ENCODE results near the gene MRGPRX4. TPM values are rescaled to one million over a fixed set of nuclear protein-coding genes. Genes with fewer than 3 reads are reported as not detected.
"Not testable (repeated sequence)": the region's sequence is repeated elsewhere in the genome, so short reads cannot be mapped to it uniquely, and the experiment has no call there.

Gene MRGPRX4
- total RNA-seq, 1 donor from 2014 or later, result not detected

GRCh38 chr11:18171377-18172000 lies 1.1 kb upstream of the MRGPRX4 start:
- H3K36me3 Mint-ChIP-seq, result no peaks in the 10 kb centered on the region
- peaks cover 66% of the 10 kb centered on the region for H3K27me3 Mint-ChIP-seq
- no peak overlapping the region for H3K27ac Mint-ChIP-seq
- H3K9me3 Mint-ChIP-seq, result peaks cover 2% of the 10 kb centered on the region
- H3K4me3 Mint-ChIP-seq, result no peak overlapping the region
- no peak for DNase-seq (ENCODE audit: extremely low spot score, unreplicated experiment)
- TF ChIP-seq, protein P1, sequence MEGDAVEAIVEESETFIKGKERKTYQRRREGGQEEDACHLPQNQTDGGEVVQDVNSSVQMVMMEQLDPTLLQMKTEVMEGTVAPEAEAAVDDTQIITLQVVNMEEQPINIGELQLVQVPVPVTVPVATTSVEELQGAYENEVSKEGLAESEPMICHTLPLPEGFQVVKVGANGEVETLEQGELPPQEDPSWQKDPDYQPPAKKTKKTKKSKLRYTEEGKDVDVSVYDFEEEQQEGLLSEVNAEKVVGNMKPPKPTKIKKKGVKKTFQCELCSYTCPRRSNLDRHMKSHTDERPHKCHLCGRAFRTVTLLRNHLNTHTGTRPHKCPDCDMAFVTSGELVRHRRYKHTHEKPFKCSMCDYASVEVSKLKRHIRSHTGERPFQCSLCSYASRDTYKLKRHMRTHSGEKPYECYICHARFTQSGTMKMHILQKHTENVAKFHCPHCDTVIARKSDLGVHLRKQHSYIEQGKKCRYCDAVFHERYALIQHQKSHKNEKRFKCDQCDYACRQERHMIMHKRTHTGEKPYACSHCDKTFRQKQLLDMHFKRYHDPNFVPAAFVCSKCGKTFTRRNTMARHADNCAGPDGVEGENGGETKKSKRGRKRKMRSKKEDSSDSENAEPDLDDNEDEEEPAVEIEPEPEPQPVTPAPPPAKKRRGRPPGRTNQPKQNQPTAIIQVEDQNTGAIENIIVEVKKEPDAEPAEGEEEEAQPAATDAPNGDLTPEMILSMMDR (conservative IDR thresholded peaks at IDR 0.05), result peak; percentile 74
- H3K4me1 Mint-ChIP-seq (ENCODE audit: unreplicated experiment), result no peaks in the 10 kb centered on the region

- DNase-seq (ENCODE audit: extremely low spot score, unreplicated experiment), result no peak
- TF ChIP-seq, protein P1 (conservative IDR thresholded peaks at IDR 0.05), result no peak
- Mint-ChIP-seq H3K4me1 (ENCODE audit: unreplicated experiment) (no peaks in the 10 kb centered on the region), H3K4me3 (no peak overlapping the region), H3K27me3 (peaks cover 62% of the 10 kb centered on the region), H3K27ac (no peak overlapping the region), H3K36me3 (no peaks in the 10 kb centered on the region), H3K9me3 (no peaks in the 10 kb centered on the region)
Observed at GRCh38 chr11:18173225-18173866, 709 bp downstream of the MRGPRX4 start.

- Mint-ChIP-seq H3K36me3 (no peaks in the 10 kb centered on the region), H3K4me1 (ENCODE audit: unreplicated experiment) (no peaks in the 10 kb centered on the region), H3K27ac (no peak overlapping the region), H3K9me3 (no peaks in the 10 kb centered on the region), H3K4me3 (no peak overlapping the region), H3K27me3 (peaks cover 42% of the 10 kb centered on the region)
- no peak for DNase-seq (ENCODE audit: extremely low spot score, unreplicated experiment)
- TF ChIP-seq, protein P1 (conservative IDR thresholded peaks at IDR 0.05), result no peak
Observed at GRCh38 chr11:18188796-18189195, 16.2 kb downstream of the MRGPRX4 start.

DNA sequence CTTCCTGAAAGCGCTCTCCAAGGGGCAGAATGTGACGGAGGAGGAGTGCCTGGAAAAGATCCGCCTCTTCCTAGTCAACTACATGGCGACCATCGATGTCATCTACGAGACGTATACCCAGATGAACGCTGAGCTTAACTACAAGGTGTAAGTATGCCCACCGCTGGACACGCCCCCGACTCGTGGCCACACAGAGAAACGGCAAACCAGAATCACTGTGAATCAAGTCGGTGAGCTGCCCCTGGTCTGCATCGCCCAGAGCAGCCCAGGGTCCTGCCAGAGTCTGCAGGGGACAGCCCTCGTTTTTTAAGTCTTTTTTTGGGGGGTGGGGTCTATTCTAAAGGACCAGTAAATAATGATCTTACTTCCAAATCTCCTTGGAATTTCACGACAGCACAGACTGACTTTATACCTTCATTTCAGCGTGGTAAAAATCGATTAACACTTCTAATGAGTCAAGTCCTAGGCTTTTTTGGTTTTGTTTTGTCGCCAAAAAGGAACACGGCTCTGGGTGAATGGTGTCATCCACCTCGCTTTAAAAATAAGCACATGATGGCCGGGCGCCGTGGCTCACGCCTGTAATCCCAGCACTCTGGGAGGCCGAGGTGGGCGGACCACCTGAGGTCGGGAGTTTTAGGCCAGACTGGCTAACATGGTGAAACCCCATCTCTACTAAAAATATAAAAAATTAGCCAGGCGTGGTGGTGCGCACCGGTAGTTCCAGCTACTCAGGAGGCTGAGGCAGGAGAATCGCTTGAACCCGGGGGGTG lies 17.0 kb downstream of the MRGPRX4 start:
- not testable (repeated sequence) for DNase-seq (ENCODE audit: extremely low spot score, unreplicated experiment); H3K9me3 Mint-ChIP-seq; H3K4me1 Mint-ChIP-seq (ENCODE audit: unreplicated experiment); H3K27ac Mint-ChIP-seq; H3K4me3 Mint-ChIP-seq; H3K36me3 Mint-ChIP-seq
- peaks cover 39% of the 10 kb centered on the region for H3K27me3 Mint-ChIP-seq

GRCh38 chr11:18191376-18191775 lies 18.7 kb downstream of the MRGPRX4 start:
- Mint-ChIP-seq H3K36me3 (no peaks in the 10 kb centered on the region), H3K27me3 (peaks cover 38% of the 10 kb centered on the region), H3K4me3 (no peak overlapping the region), H3K27ac (no peak overlapping the region), H3K4me1 (ENCODE audit: unreplicated experiment) (peaks cover 5% of the 10 kb centered on the region), H3K9me3 (no peaks in the 10 kb centered on the region)
- TF ChIP-seq, protein P1 (conservative IDR thresholded peaks at IDR 0.05), result no peak
- no peak for DNase-seq (ENCODE audit: extremely low spot score, unreplicated experiment)

- H3K27me3 Mint-ChIP-seq, result peaks cover 34% of the 10 kb centered on the region
- DNase-seq (ENCODE audit: extremely low spot score, unreplicated experiment), result no peak
Observed at GRCh38 chr11:18193010-18193409, 20.4 kb downstream of the MRGPRX4 start.

More at GRCh38 chr11:18193010-18193409, 20.4 kb downstream of the MRGPRX4 start:
- peaks cover 5% of the 10 kb centered on the region for H3K4me1 Mint-ChIP-seq (ENCODE audit: unreplicated experiment)
- H3K36me3 Mint-ChIP-seq, result no peaks in the 10 kb centered on the region
- TF ChIP-seq, protein P1 (conservative IDR thresholded peaks at IDR 0.05), result no peak
- H3K27ac Mint-ChIP-seq, result no peak overlapping the region
- H3K4me3 Mint-ChIP-seq, result no peak overlapping the region
- H3K9me3 Mint-ChIP-seq, result no peaks in the 10 kb centered on the region
